Measurements from ENCODE around the gene SCTR. TPM values are rescaled to one million over a fixed set of nuclear protein-coding genes. Genes with fewer than 3 reads are reported as not detected.

Gene SCTR
- total and polyA plus RNA-seq, 2 of the 8 experiments (the other 6 are each of a cell fraction or from before 2014, with no cell fraction given), result 0.15 TPM; not detected in 1

DNA sequence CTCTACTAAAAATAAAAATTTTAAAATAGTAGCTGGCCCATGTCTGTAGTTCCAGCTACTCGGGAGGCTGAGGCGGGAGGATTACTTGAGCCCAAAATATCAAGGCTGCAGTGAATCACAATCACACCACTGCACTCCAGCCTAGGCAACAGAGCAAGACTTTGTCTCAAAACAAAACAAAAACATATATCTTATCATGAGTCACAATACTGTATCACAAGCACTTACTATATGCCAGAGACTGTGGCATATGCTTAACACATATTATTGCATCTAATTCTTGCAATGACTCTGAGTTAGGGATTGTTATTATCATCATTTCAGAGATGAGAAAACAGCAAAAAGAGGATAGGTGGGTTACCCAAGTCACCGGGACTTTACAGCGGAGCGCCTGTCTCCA, 122.2 kb downstream of the SCTR start:
- H4K8ac ChIP-seq (ENCODE audit: extremely low read depth, insufficient read depth, low read length), result no peak overlapping the region
- H3K14ac ChIP-seq (ENCODE audit: insufficient read length), result no peak overlapping the region
- no peaks in the 10 kb centered on the region for H3K79me2 ChIP-seq (ENCODE audit: control insufficient read depth in 1 of 2, insufficient read depth in 2 of 2, low read length in 2 of 2)
- no peaks in the 10 kb centered on the region for H3K36me3 ChIP-seq (ENCODE audit: control insufficient read depth in 2 of 4, insufficient read depth in 4 of 4, low read length in 3 of 4)
- no peak for FAIRE-seq
- no peak overlapping the region for H3K4me3 ChIP-seq (ENCODE audit: extremely low read depth in 1 of 4, insufficient read depth in 2 of 4, low read depth in 3 of 4, low read length in 4 of 4)
- H3K79me1 ChIP-seq (ENCODE audit: low read depth, low read length), result no peaks in the 10 kb centered on the region
- no peak overlapping the region for H2BK20ac ChIP-seq (ENCODE audit: low read length)
- TF ChIP-seq, protein P1, sequence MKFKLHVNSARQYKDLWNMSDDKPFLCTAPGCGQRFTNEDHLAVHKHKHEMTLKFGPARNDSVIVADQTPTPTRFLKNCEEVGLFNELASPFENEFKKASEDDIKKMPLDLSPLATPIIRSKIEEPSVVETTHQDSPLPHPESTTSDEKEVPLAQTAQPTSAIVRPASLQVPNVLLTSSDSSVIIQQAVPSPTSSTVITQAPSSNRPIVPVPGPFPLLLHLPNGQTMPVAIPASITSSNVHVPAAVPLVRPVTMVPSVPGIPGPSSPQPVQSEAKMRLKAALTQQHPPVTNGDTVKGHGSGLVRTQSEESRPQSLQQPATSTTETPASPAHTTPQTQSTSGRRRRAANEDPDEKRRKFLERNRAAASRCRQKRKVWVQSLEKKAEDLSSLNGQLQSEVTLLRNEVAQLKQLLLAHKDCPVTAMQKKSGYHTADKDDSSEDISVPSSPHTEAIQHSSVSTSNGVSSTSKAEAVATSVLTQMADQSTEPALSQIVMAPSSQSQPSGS (IDR thresholded peaks at IDR 0.05; ENCODE audit: low read length), result no peak
- TF ChIP-seq RBBP5 (IDR thresholded peaks at IDR 0.05; ENCODE audit: borderline replicate concordance, low read depth, low read length) (no peak), TEAD4 (IDR thresholded peaks at IDR 0.05; ENCODE audit: low read depth, low read length) (no peak), RNF2 (IDR thresholded peaks at IDR 0.05; ENCODE audit: borderline replicate concordance, low read depth, low read length, missing control alignments, poor library complexity, severe bottlenecking) (no peak)
- no peak overlapping the region for H3K4ac ChIP-seq (replicated peaks; ENCODE audit: insufficient read length, low read depth, low read length)
- no peak overlapping the region for H3K23ac ChIP-seq (ENCODE audit: insufficient read length)
- H3K27ac ChIP-seq (ENCODE audit: low read depth, low read length), result no peak overlapping the region
- no peak overlapping the region for H4K91ac ChIP-seq (replicated peaks; ENCODE audit: insufficient read length, low read length)
- DNase-seq (ENCODE audit: low read depth in 1 of 2, low spot score in 2 of 2), result no peak
- H2AK5ac ChIP-seq (ENCODE audit: low read depth, low read length), result no peak overlapping the region
- H4K5ac ChIP-seq (ENCODE audit: insufficient read length, low read depth, low read length), result no peak overlapping the region
- H3K23me2 ChIP-seq (ENCODE audit: low read depth, low read length), result no peaks in the 10 kb centered on the region
- no peak overlapping the region for H2BK120ac ChIP-seq (replicated peaks; ENCODE audit: low read depth, low read length)
- H2BK12ac ChIP-seq (ENCODE audit: low read depth, low read length), result no peak overlapping the region
- H3K18ac ChIP-seq (ENCODE audit: extremely low read depth, low read length), result no peak overlapping the region
- H2AFZ ChIP-seq (ENCODE audit: low read length), result no peak overlapping the region
- H3K27me3 ChIP-seq (replicated peaks in 1 of 4; ENCODE audit: control insufficient read depth in 3 of 4, extremely low read depth in 1 of 4, insufficient read depth in 3 of 4, low read length in 3 of 4), result no peaks in the 10 kb centered on the region
- WGBS, 2 experiments (ENCODE audit: extremely low coverage in 1 of 2, insufficient coverage in 1 of 2, insufficient read length in 1 of 2, insufficient replicate concordance in 2 of 2, low coverage in 1 of 2, low lambda C conversion rate in 2 of 2, missing lambda C conversion rate in 1 of 2), result 94% methylated on average over 5 of the region's 5 CpGs; no CpG with 5 or more reads in 1 of the 2 experiments
- H3K4me1 ChIP-seq (replicated peaks in 1 of 4; ENCODE audit: control insufficient read depth in 3 of 4, insufficient read depth in 4 of 4, low read length in 3 of 4), result no peaks in the 10 kb centered on the region; a peak in 1 of 7 replicates
- no peak overlapping the region for H3K4me2 ChIP-seq (ENCODE audit: insufficient read depth in 1 of 2, low read depth in 2 of 2, low read length in 2 of 2)
- H3K56ac ChIP-seq (replicated peaks; ENCODE audit: insufficient read length, low read depth, low read length), result no peak overlapping the region
- ChIA-PET POLR2A (ENCODE audit: partially characterized antibody) (no interaction called here), CTCF (ENCODE audit: partially characterized antibody) (interaction anchor here (1.2 to 21.3 kb wide), 3 partner anchors 56 to 390 kb away, joined by 3 to 411 read pairs (median 4); no protein-coding TSS in a partner anchor)
- H2BK15ac ChIP-seq (ENCODE audit: low read length), result no peak overlapping the region
- no peak overlapping the region for H3K9ac ChIP-seq (replicated peaks in 1 of 4; ENCODE audit: extremely low read depth in 1 of 4, low read depth in 3 of 4, low read length in 3 of 4)
- H2BK5ac ChIP-seq (ENCODE audit: low read depth, low read length), result no peak overlapping the region
- no peaks in the 10 kb centered on the region for H4K20me1 ChIP-seq (replicated peaks in 1 of 2; ENCODE audit: control insufficient read depth in 1 of 2, insufficient read depth in 2 of 2, low read length in 2 of 2)
- H3K9me3 ChIP-seq (ENCODE audit: insufficient read depth in 2 of 2, low read depth in 1 of 2, low read length in 1 of 2), result no peaks in the 10 kb centered on the region

Data from H1 (cell line).